K562 (cell line): Measurements from ENCODE around the gene NR4A2. TPM values are rescaled to one million over a fixed set of nuclear protein-coding genes. Genes with fewer than 3 reads are reported as not detected.

Experiments
- CSDE1 ChIP-seq, 2 experiments: fragments of 450-650 bp; IDR thresholded peaks; 2 replicates each; pipeline ENCODE4 v1.6.1; 2016; ENCODE audit warnings: mild to moderate bottlenecking in 1 of 2
- EP300 ChIP-seq: IDR thresholded peaks from 2 replicates; pipeline ENCODE4 v1.6.1; 2012; ENCODE audit warnings: low read length, improper control_type of control experiment
- KDM5B ChIP-seq: fragments of 200-600 bp; sonication (generic); IDR thresholded peaks from 2 replicates; pipeline ENCODE4 v1.6.1; 2012; ENCODE audit warnings: low read depth, mild to moderate bottlenecking, moderate library complexity, low read length, control low read depth, inconsistent platforms; ENCODE audit not compliant: insufficient replicate concordance
- NR2C2 ChIP-seq, 2 experiments: fragments of 200-800 bp in 1 of 2; sonication (Bioruptor generic) in 1 of 2; sonication (generic) in 1 of 2; formaldehyde crosslinking in 1 of 2; IDR thresholded peaks; 2 replicates each; pipeline versions ENCODE4 v1.6.1 to v1.8.0; 2016 to 2022; ENCODE audit warnings: mild to moderate bottlenecking in 1 of 2, missing compliant biosample characterization in 1 of 2, missing genetic modification characterization in 1 of 2, missing genetic modification reagents in 1 of 2
- RBM17 ChIP-seq: fragments of 200-400 bp; formaldehyde crosslinking; IDR thresholded peaks from 2 replicates; pipeline ENCODE4 v1.6.1; 2017; ENCODE audit warnings: low read depth, mild to moderate bottlenecking, low read length, borderline replicate concordance
- RFX7 ChIP-seq: fragments of 250-450 bp; sonication (Bioruptor Pico); IDR thresholded peaks from 2 replicates; pipeline ENCODE4 v1.5.1; 2021; ENCODE audit warnings: mild to moderate bottlenecking
- SRSF9 ChIP-seq: fragments of 200-400 bp; formaldehyde crosslinking; IDR thresholded peaks from 2 replicates; pipeline ENCODE4 v1.6.1; 2017; ENCODE audit warnings: low read depth, low read length, borderline replicate concordance
- TEAD4 ChIP-seq, 2 experiments: sonication (generic) in 1 of 2; formaldehyde crosslinking in 1 of 2; IDR thresholded peaks; 2 replicates each; pipeline versions ENCODE4 v1.6.1 to v1.8.0; 2012 to 2022; ENCODE audit warnings: borderline replicate concordance in 1 of 2, inconsistent platforms in 1 of 2, low read length in 1 of 2, mild to moderate bottlenecking in 1 of 2, missing genetic modification reagents in 1 of 2
- XRCC5 ChIP-seq: fragments of 200-400 bp; formaldehyde crosslinking; IDR thresholded peaks from 2 replicates; pipeline ENCODE4 v1.6.1; 2017; ENCODE audit warnings: low read depth, mild to moderate bottlenecking, low read length
- ZFPM2 ChIP-seq: fragments of 250-450 bp; sonication (Bioruptor Pico); IDR thresholded peaks from 2 replicates; pipeline ENCODE4 v1.5.1; 2022; ENCODE audit warnings: mild to moderate bottlenecking
- ZFX ChIP-seq: sonication (generic); formaldehyde crosslinking; IDR thresholded peaks from 2 replicates; pipeline ENCODE4 v1.8.0; 2022; ENCODE audit warnings: mild to moderate bottlenecking, missing genetic modification reagents, moderate library complexity
- ZKSCAN3 ChIP-seq: fragments of 250-450 bp; sonication (Bioruptor Pico); IDR thresholded peaks from 2 replicates; pipeline ENCODE4 v1.4.0; 2020
- ZNF146 ChIP-seq: IDR thresholded peaks from one replicate; pipeline ENCODE4 v1.6.1; 2018; ENCODE audit warnings: missing compliant biosample characterization; ENCODE audit not compliant: unreplicated experiment
- ZNF263 ChIP-seq: sonication (generic); formaldehyde crosslinking; IDR thresholded peaks from 2 replicates; pipeline ENCODE4 v1.8.0; 2022; ENCODE audit warnings: mild to moderate bottlenecking, missing genetic modification reagents, borderline replicate concordance
- ZNF561 ChIP-seq: fragments of 450-650 bp; formaldehyde crosslinking; conservative IDR thresholded peaks from 2 replicates; pipeline ENCODE4 v1.4.0; 2020; ENCODE audit warnings: mild to moderate bottlenecking, moderate library complexity
- ZNF717 ChIP-seq: fragments of 250-450 bp; sonication (Bioruptor Pico); IDR thresholded peaks from 2 replicates; pipeline ENCODE4 v1.5.0; 2021
- polyA plus RNA-seq, 8 experiments: library from polyadenylated mRNA; depleted of rRNA in 4 of 8; stranded (reverse) in 5 of 8; unstranded in 3 of 8; fragments of >200 nt; fragmentation: Nextera tagmentation in 2 of 8; fragmentation: Illumina TruSeq in 1 of 8; extraction: Ambion mirVana in 2 of 8; extraction: Trizol in 1 of 8; gene quantifications; 2 replicates each; pipeline versions ENCODE4 v1.2.1 to v1.2.3, GENCODE V29; 2011 to 2014; ENCODE audit warnings: inconsistent platforms in 1 of 8, missing spikeins in 1 of 8
- total RNA-seq, 7 experiments: library from RNA; depleted of rRNA in 6 of 7; stranded (reverse); fragments of >200 nt in 6 of 7; fragmentation: Illumina TruSeq in 2 of 7; extraction: Trizol in 2 of 7; gene quantifications; 2 replicates each; pipeline versions ENCODE4 v1.2.1 to v1.2.3, GENCODE V29; 2011 to 2021; ENCODE audit warnings: low replicate concordance in 1 of 7
- TF ChIP-seq, protein P1 (sequence below): IDR thresholded peaks from 3 replicates; pipeline ENCODE4 v1.6.1; 2011; ENCODE audit warnings: borderline replicate concordance, mild to moderate bottlenecking, moderate library complexity; ENCODE audit not compliant: insufficient read length; ENCODE audit errors: extremely low read depth
- TF ChIP-seq, protein P2 (sequence below): fragments of 250-450 bp; sonication (Bioruptor Pico); IDR thresholded peaks from 2 replicates; pipeline ENCODE4 v1.8.0; 2022; ENCODE audit warnings: inconsistent platforms
- TF ChIP-seq, protein P3 (sequence below): fragments of 250-450 bp; sonication (Bioruptor Pico); IDR thresholded peaks from 2 replicates; pipeline ENCODE4 v1.5.1; 2021; ENCODE audit warnings: mild to moderate bottlenecking
- TF ChIP-seq, protein P4 (sequence below): sonication (generic); formaldehyde crosslinking; IDR thresholded peaks from 2 replicates; pipeline ENCODE4 v1.8.1; 2023; ENCODE audit warnings: mild to moderate bottlenecking, missing genetic modification reagents, moderate library complexity

The NR4A2 gene
- total and polyA plus RNA-seq, 9 of the 15 experiments (the other 6 are each of a cell fraction or from before 2014, with no cell fraction given), result 0.94 to 5.1 (median 1.3) TPM

DNA sequence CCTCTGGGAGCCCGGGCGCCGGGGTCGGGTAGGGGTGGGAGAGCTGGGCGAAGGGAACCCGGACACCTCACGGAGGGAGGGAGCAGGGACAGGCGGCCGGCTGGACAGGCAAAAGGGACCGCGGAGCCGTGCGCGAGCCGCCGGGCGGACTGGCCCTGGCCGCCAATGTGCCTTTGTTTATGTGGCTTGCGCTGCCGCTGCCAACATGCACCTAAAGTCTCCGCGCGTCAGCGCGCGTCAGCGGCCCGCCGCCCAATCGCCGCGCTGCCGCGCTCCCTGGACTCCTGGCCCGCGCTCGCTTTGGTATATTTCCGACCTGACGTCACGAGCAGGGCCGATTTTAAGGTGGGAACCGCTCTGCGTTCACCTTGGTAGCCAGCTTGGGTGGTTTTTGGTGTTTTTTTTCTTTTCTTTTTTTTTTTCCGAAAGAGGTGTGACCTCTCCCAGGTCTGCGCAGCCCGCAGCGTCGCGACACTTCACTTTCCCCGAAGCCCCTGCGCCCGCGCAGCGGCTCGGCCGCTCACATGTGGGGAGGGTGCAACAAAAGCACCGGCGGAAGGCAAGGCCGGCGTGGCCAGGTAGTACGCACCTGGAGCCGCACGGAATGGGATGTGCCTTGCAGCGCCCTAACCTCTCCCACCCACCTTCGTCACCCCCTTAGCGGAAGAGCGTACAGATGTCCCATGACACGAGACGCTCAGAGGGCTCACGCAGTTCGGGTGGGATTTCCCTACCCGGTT is at the start of gene NR4A2 (continued):
- TF ChIP-seq, protein P1, sequence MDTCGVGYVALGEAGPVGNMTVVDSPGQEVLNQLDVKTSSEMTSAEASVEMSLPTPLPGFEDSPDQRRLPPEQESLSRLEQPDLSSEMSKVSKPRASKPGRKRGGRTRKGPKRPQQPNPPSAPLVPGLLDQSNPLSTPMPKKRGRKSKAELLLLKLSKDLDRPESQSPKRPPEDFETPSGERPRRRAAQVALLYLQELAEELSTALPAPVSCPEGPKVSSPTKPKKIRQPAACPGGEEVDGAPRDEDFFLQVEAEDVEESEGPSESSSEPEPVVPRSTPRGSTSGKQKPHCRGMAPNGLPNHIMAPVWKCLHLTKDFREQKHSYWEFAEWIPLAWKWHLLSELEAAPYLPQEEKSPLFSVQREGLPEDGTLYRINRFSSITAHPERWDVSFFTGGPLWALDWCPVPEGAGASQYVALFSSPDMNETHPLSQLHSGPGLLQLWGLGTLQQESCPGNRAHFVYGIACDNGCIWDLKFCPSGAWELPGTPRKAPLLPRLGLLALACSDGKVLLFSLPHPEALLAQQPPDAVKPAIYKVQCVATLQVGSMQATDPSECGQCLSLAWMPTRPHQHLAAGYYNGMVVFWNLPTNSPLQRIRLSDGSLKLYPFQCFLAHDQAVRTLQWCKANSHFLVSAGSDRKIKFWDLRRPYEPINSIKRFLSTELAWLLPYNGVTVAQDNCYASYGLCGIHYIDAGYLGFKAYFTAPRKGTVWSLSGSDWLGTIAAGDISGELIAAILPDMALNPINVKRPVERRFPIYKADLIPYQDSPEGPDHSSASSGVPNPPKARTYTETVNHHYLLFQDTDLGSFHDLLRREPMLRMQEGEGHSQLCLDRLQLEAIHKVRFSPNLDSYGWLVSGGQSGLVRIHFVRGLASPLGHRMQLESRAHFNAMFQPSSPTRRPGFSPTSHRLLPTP, result no peak
- TF ChIP-seq TEAD4 (IDR thresholded peaks at IDR 0.05; ENCODE audit: low read length) (no peak; the same call in 1 of the 2 replicates), TEAD4 (CRISPR knock-in tag; IDR thresholded peaks at IDR 0.05; ENCODE audit: borderline replicate concordance) (no peak), CSDE1 (IDR thresholded peaks at IDR 0.05) (no peak), ZNF263 (CRISPR knock-in tag) (peak; percentile 5; the same call in 1 of the 2 replicates), ZNF561 (no peak), NR2C2 (CRISPR knock-in tag; IDR thresholded peaks at IDR 0.05) (0 out of 2 replicates have a peak, but pooled peaks have one; percentile 39), NR2C2 (tag; IDR thresholded peaks at IDR 0.05) (peak; percentile 18; the same call in 1 of the 2 replicates), RFX7 (CRISPR knock-in tag) (no peak), SRSF9 (no peak), ZFPM2 (CRISPR knock-in tag) (no peak), KDM5B (peak; percentile 93), ZNF146 (CRISPR knock-in tag) (no peak), RBM17 (no peak), ZKSCAN3 (CRISPR knock-in tag) (no peak), XRCC5 (no peak), ZNF717 (CRISPR knock-in tag) (no peak), ZFX (CRISPR knock-in tag) (peak; percentile 79), EP300 (no peak)
- TF ChIP-seq, protein P2, sequence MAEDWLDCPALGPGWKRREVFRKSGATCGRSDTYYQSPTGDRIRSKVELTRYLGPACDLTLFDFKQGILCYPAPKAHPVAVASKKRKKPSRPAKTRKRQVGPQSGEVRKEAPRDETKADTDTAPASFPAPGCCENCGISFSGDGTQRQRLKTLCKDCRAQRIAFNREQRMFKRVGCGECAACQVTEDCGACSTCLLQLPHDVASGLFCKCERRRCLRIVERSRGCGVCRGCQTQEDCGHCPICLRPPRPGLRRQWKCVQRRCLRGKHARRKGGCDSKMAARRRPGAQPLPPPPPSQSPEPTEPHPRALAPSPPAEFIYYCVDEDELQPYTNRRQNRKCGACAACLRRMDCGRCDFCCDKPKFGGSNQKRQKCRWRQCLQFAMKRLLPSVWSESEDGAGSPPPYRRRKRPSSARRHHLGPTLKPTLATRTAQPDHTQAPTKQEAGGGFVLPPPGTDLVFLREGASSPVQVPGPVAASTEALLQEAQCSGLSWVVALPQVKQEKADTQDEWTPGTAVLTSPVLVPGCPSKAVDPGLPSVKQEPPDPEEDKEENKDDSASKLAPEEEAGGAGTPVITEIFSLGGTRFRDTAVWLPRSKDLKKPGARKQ (CRISPR knock-in tag), result no peak
- TF ChIP-seq, protein P3, sequence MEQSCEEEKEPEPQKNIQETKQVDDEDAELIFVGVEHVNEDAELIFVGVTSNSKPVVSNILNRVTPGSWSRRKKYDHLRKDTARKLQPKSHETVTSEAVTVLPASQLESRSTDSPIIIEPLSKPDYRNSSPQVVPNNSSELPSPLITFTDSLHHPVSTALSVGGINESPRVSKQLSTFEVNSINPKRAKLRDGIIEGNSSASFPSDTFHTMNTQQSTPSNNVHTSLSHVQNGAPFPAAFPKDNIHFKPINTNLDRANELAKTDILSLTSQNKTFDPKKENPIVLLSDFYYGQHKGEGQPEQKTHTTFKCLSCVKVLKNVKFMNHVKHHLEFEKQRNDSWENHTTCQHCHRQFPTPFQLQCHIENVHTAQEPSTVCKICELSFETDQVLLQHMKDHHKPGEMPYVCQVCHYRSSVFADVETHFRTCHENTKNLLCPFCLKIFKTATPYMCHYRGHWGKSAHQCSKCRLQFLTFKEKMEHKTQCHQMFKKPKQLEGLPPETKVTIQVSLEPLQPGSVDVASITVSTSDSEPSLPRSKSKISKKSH (CRISPR knock-in tag), result no peak
- TF ChIP-seq, protein P4, sequence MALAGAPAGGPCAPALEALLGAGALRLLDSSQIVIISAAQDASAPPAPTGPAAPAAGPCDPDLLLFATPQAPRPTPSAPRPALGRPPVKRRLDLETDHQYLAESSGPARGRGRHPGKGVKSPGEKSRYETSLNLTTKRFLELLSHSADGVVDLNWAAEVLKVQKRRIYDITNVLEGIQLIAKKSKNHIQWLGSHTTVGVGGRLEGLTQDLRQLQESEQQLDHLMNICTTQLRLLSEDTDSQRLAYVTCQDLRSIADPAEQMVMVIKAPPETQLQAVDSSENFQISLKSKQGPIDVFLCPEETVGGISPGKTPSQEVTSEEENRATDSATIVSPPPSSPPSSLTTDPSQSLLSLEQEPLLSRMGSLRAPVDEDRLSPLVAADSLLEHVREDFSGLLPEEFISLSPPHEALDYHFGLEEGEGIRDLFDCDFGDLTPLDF (CRISPR knock-in tag), result 0 out of 2 replicates have a peak, but pooled peaks have one; percentile 16
